Erythroblast (primary cell): ENCODE data around the gene ZNF577.

Experiments
- DNase-seq, 2 experiments: peaks; one replicate each; lab custom pipeline; 2025; lab: John Stamatoyannopoulos, UW
- GATA1 ChIP-seq: IDR thresholded peaks from 2 replicates; pipeline ENCODE4 v1.6.1; 2011; ENCODE audit warnings: low read depth, mild to moderate bottlenecking, control low read depth, low read length, moderate library complexity
- POLR2A ChIP-seq: IDR thresholded peaks from 2 replicates; pipeline ENCODE4 v1.6.1; 2011; ENCODE audit warnings: mild to moderate bottlenecking, low read length

ZNF577 gene

DNA sequence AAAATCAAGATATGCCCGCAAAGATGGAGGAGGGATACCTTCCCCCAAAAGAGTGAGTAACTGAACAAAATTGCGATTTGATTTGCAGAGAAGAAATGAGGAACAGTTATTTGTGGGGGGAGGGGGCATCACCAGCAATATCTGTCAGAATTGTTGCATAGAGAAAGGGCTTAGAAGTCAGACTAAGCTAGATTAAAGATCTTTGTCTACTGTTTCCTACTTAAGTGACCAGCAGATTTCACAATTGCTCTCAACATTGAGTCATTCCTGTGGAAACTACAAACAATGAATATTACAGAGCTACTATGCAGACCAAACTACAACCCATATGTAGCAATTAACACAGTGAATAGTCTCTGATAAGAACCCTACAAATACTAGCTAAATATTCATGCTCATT is 65.4 kb downstream of the ZNF577 start:
- TF ChIP-seq GATA1 (no peak), POLR2A (no peak)
- no peak for DNase-seq

DNA sequence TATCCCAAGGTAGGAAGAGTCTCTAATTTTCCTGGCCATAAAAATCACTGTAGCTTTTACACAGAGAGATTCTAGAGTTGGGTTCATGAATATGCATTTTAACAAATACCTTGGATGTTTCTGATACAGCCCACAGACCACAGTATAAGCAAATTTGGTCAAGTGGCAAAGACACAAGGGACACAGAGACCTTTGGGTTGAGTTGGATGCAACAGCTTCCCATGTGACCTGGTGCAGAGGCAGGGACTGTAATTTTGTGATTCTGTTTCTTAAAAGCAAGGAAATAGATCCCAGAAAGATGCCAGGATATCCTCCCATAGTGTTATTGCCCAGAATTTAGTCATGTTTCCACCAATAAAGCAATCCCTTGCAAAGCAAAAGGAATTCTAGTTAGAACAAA is 65.8 kb downstream of the ZNF577 start:
- no peak for DNase-seq
- no peak for TF ChIP-seq POLR2A
- TF ChIP-seq GATA1: no peak

- TF ChIP-seq POLR2A: no peak
- TF ChIP-seq GATA1: no peak
- no peak for DNase-seq
These were observed 66.3 kb downstream of the ZNF577 start for GRCh38 chr19:51821456-51821855.
